ENCODE results near the gene LEMD2. TPM values are rescaled to one million over a fixed set of nuclear protein-coding genes. Genes with fewer than 3 reads are reported as not detected.

The LEMD2 gene
- total and polyA plus RNA-seq, 9 of the 15 experiments (the other 6 are each of a cell fraction or from before 2014, with no cell fraction given) = 0.32 to 46.3 (median 30.8) TPM

Other genes with a start within 250 kb of the LEMD2 start
- gene BAK1, start 208.9 kb downstream of the LEMD2 start, total RNA-seq (2014; rRNA removed) = 11.5 and 14.8 TPM in 2 replicates
- 14.4 and 16.5 TPM in 2 replicates for gene BAK1, start 208.9 kb downstream of the LEMD2 start, total RNA-seq (2014; rRNA removed; fragmentation: Illumina TruSeq; extraction: Trizol)
- 24.6 and 26.0 TPM in 2 replicates for gene BAK1, start 208.9 kb downstream of the LEMD2 start, total RNA-seq (2015; rRNA removed; fragmentation: Illumina TruSeq; extraction: Trizol)
- gene BAK1, start 208.9 kb downstream of the LEMD2 start, total RNA-seq (2021) = 28.2 and 30.7 TPM in 2 replicates
- gene BAK1, start 208.9 kb downstream of the LEMD2 start, polyA plus RNA-seq (2011; rRNA removed) = 18.9 and 22.7 TPM in 2 replicates
- 23.7 and 28.2 TPM in 2 replicates for gene BAK1, start 208.9 kb downstream of the LEMD2 start, polyA plus RNA-seq (2014; fragmentation: Illumina TruSeq; extraction: Trizol)
- gene BAK1, start 208.9 kb downstream of the LEMD2 start, polyA plus RNA-seq (2014; fragmentation: Nextera tagmentation; extraction: Ambion mirVana) = 1 to 10 TPM; 5.4 to 9.7 TPM
- gene BAK1, start 208.9 kb downstream of the LEMD2 start, polyA plus RNA-seq (2014; rRNA removed) = 24.1 and 26.2 TPM in 2 replicates
- gene ITPR3, start 167.8 kb downstream of the LEMD2 start, total RNA-seq (2014; rRNA removed) = 13.2 and 17.2 TPM in 2 replicates
- 4.9 and 7.0 TPM in 2 replicates for gene ITPR3, start 167.8 kb downstream of the LEMD2 start, total RNA-seq (2014; rRNA removed; fragmentation: Illumina TruSeq; extraction: Trizol)
- gene ITPR3, start 167.8 kb downstream of the LEMD2 start, total RNA-seq (2015; rRNA removed; fragmentation: Illumina TruSeq; extraction: Trizol) = 7.0 and 7.7 TPM in 2 replicates
- gene ITPR3, start 167.8 kb downstream of the LEMD2 start, total RNA-seq (2021) = 31.2 and 35.7 TPM in 2 replicates
- gene ITPR3, start 167.8 kb downstream of the LEMD2 start, polyA plus RNA-seq (2011; rRNA removed) = 14.7 and 22.4 TPM in 2 replicates
- gene ITPR3, start 167.8 kb downstream of the LEMD2 start, polyA plus RNA-seq (2014; fragmentation: Illumina TruSeq; extraction: Trizol) = 20.5 and 22.0 TPM in 2 replicates
- under 1 TPM; 0.39 to 0.73 TPM for gene ITPR3, start 167.8 kb downstream of the LEMD2 start, polyA plus RNA-seq (2014; fragmentation: Nextera tagmentation; extraction: Ambion mirVana)
- gene ITPR3, start 167.8 kb downstream of the LEMD2 start, polyA plus RNA-seq (2014; rRNA removed) = 20.9 and 23.7 TPM in 2 replicates
- 63.3 and 92.9 TPM in 2 replicates for gene UQCC2, start 77.4 kb downstream of the LEMD2 start, total RNA-seq (2014; rRNA removed)
- 140 and 158 TPM in 2 replicates for gene UQCC2, start 77.4 kb downstream of the LEMD2 start, total RNA-seq (2014; rRNA removed; fragmentation: Illumina TruSeq; extraction: Trizol)
- gene UQCC2, start 77.4 kb downstream of the LEMD2 start, total RNA-seq (2015; rRNA removed; fragmentation: Illumina TruSeq; extraction: Trizol) = 113 and 133 TPM in 2 replicates
- gene UQCC2, start 77.4 kb downstream of the LEMD2 start, total RNA-seq (2021) = 161 and 179 TPM in 2 replicates
- gene UQCC2, start 77.4 kb downstream of the LEMD2 start, polyA plus RNA-seq (2011; rRNA removed) = 128 and 161 TPM in 2 replicates
- gene UQCC2, start 77.4 kb downstream of the LEMD2 start, polyA plus RNA-seq (2014; fragmentation: Illumina TruSeq; extraction: Trizol) = 110 and 119 TPM in 2 replicates
- gene UQCC2, start 77.4 kb downstream of the LEMD2 start, polyA plus RNA-seq (2014; fragmentation: Nextera tagmentation; extraction: Ambion mirVana) = 100 to 1,000 TPM; 832 to 927 TPM
- 58.5 and 98.3 TPM in 2 replicates for gene UQCC2, start 77.4 kb downstream of the LEMD2 start, polyA plus RNA-seq (2014; rRNA removed)
- gene IP6K3, start 42.2 kb downstream of the LEMD2 start, total RNA-seq (2014; rRNA removed) = not detected in 2 replicates
- not detected in 2 replicates for gene IP6K3, start 42.2 kb downstream of the LEMD2 start, total RNA-seq (2014; rRNA removed; fragmentation: Illumina TruSeq; extraction: Trizol)
- not detected in 2 replicates for gene IP6K3, start 42.2 kb downstream of the LEMD2 start, total RNA-seq (2015; rRNA removed; fragmentation: Illumina TruSeq; extraction: Trizol)
- gene IP6K3, start 42.2 kb downstream of the LEMD2 start, total RNA-seq (2021) = not detected in 2 replicates
- gene IP6K3, start 42.2 kb downstream of the LEMD2 start, polyA plus RNA-seq (2011; rRNA removed) = not detected in 2 replicates
- gene IP6K3, start 42.2 kb downstream of the LEMD2 start, polyA plus RNA-seq (2014; fragmentation: Illumina TruSeq; extraction: Trizol) = not detected in 2 replicates
- gene IP6K3, start 42.2 kb downstream of the LEMD2 start, polyA plus RNA-seq (2014; fragmentation: Nextera tagmentation; extraction: Ambion mirVana) = not detected
- gene IP6K3, start 42.2 kb downstream of the LEMD2 start, polyA plus RNA-seq (2014; rRNA removed) = not detected in 2 replicates
- gene MLN, start 14.9 kb upstream of the LEMD2 start, total RNA-seq (2014; rRNA removed) = not detected in 2 replicates
- not detected in 2 replicates for gene MLN, start 14.9 kb upstream of the LEMD2 start, total RNA-seq (2014; rRNA removed; fragmentation: Illumina TruSeq; extraction: Trizol)
- gene MLN, start 14.9 kb upstream of the LEMD2 start, total RNA-seq (2015; rRNA removed; fragmentation: Illumina TruSeq; extraction: Trizol) = not detected in 2 replicates
- gene MLN, start 14.9 kb upstream of the LEMD2 start, total RNA-seq (2021) = not detected in 2 replicates
- gene MLN, start 14.9 kb upstream of the LEMD2 start, polyA plus RNA-seq (2011; rRNA removed) = not detected in 2 replicates
- not detected in 2 replicates for gene MLN, start 14.9 kb upstream of the LEMD2 start, polyA plus RNA-seq (2014; fragmentation: Illumina TruSeq; extraction: Trizol)
- not detected for gene MLN, start 14.9 kb upstream of the LEMD2 start, polyA plus RNA-seq (2014; fragmentation: Nextera tagmentation; extraction: Ambion mirVana)
- gene MLN, start 14.9 kb upstream of the LEMD2 start, polyA plus RNA-seq (2014; rRNA removed) = not detected in 2 replicates

Data from K562 (cell line).